OCI-LY3 (cell line): ENCODE results near the gene EXD3.

Source experiments
- CTCF ChIP-seq: fragments of 200-600, 300-600 bp; sonication (generic); IDR thresholded peaks from 2 replicates; pipeline ENCODE4 v1.5.1; 2014; ENCODE audit warnings: antibody characterized with exemption, low read length, low read depth
- EZH2phosphoT487 ChIP-seq: fragments of 200-600 bp; shearing (Covaris generic); IDR thresholded peaks from 2 replicates; pipeline ENCODE4 v1.6.1; 2018; ENCODE audit warnings: antibody characterized with exemption, mixed run types, low read depth

- TF ChIP-seq CTCF (0 out of 2 replicates have a peak, but pooled peaks have one; percentile 1), EZH2phosphoT487 (no peak)
Observed at GRCh38 chr9:137297966-137298365, 125.0 kb downstream of the EXD3 start.
